ENCODE measurements around the gene CMTM4.

CMTM4 gene

DNA sequence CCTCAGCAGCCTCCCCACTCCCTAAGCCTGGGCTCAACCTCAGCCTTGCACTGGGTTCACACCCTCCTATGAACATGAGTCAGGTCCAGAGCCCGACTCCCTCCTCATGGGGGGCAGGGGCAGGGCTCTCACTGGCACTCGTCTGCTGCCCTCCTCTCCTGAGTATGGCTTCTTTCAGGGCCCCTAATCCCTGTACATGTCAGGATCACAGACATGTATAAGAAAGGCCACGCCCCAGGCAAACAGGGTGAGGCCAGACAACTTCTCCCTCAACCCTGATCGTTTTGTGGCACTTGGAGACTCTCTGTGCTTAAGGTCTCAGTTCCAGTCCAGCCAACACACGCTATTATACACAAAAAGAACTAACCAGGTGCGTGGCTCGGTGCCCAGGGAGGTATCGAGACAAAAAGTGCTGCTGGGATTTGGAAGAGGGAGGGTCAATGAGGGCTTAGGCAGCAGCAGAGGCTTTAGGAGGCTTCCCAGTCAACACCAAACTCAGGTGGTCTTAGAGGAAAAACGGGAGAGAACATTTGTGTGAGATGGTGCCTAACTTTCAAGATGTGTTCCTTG, 46.8 kb downstream of the CMTM4 start:
- H3K4me3 ChIP-seq (replicated peaks; ENCODE audit: low read depth, low read length) = no peak overlapping the region
- no peak for DNase-seq (ENCODE audit: extremely low read depth, insufficient read length)
- no peaks in the 10 kb centered on the region; the same call in none of the 2 replicates for H3K27me3 ChIP-seq (replicated peaks; ENCODE audit: control insufficient read depth, insufficient read depth, low read length)
- TF ChIP-seq CTCF (IDR thresholded peaks at IDR 0.05; ENCODE audit: insufficient read depth, low read length, poor library complexity, severe bottlenecking) = no peak
- H3K36me3 ChIP-seq (ENCODE audit: control insufficient read depth, insufficient read depth, low read length) = no peaks in the 10 kb centered on the region

DNA sequence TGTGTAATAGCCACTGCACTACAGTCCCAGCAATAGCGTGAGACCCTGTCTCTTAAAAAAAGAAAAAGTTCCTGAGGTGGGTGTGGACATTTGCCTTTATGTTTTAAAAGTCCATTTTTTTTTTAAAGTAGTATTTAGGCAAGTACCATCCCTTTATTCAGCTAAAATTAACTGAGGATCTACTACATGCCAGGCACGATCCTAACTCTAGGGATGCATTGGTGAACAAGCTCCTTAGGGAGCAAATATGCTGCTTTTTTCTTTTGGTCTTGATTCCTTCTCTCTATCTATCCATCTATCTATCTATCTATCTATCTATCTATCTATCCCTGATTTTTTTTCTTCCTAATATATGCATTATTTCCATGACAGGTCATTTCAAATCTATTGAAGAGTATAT, 47.4 kb downstream of the CMTM4 start:
- no peak for DNase-seq (ENCODE audit: extremely low read depth, insufficient read length)
- no peaks in the 10 kb centered on the region for H3K36me3 ChIP-seq (ENCODE audit: control insufficient read depth, insufficient read depth, low read length)
- TF ChIP-seq CTCF (IDR thresholded peaks at IDR 0.05; ENCODE audit: insufficient read depth, low read length, poor library complexity, severe bottlenecking) = no peak
- no peaks in the 10 kb centered on the region; the same call in 1 of the 2 replicates for H3K27me3 ChIP-seq (replicated peaks; ENCODE audit: control insufficient read depth, insufficient read depth, low read length)
- no peak overlapping the region for H3K4me3 ChIP-seq (replicated peaks; ENCODE audit: low read depth, low read length)

DNA sequence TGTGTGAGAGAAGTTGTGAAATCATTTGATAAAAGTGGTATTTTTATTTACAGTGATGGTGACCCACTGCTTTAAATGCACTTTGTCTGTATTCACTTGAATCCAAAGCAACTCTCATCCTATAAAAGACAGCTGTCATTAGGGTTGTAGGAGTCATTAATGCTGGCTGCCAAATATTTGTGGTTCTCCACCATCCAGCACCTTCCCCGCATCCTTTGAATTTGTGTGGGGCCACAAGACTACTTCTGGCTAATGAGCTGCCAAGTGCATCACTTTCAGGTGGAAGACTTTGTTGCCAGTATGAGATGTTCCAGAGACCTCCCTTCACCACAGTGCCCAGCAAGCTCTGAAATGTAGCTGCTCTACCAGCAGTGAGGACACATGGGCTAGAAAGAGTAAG, 48.7 kb downstream of the CMTM4 start:
- no peaks in the 10 kb centered on the region for H3K36me3 ChIP-seq (ENCODE audit: control insufficient read depth, insufficient read depth, low read length)
- DNase-seq (ENCODE audit: extremely low read depth, insufficient read length) = no peak
- no peak overlapping the region for H3K4me3 ChIP-seq (replicated peaks; ENCODE audit: low read depth, low read length)

GRCh38 chr16:66641387-66641786, 55.2 kb downstream of the CMTM4 start:
- no peak for TF ChIP-seq CTCF (IDR thresholded peaks at IDR 0.05; ENCODE audit: insufficient read depth, low read length, poor library complexity, severe bottlenecking)
- Histone ChIP-seq H3K36me3 (ENCODE audit: control insufficient read depth, insufficient read depth, low read length) (no peaks in the 10 kb centered on the region), H3K4me3 (replicated peaks; ENCODE audit: low read depth, low read length) (no peak overlapping the region), H3K27me3 (replicated peaks; ENCODE audit: control insufficient read depth, insufficient read depth, low read length) (no peaks in the 10 kb centered on the region)
- DNase-seq (ENCODE audit: extremely low read depth, insufficient read length) = no peak

More for the DNA sequence above, 48.7 kb downstream of the CMTM4 start:
- TF ChIP-seq CTCF (IDR thresholded peaks at IDR 0.05; ENCODE audit: insufficient read depth, low read length, poor library complexity, severe bottlenecking) = no peak
- no peaks in the 10 kb centered on the region; the same call in 1 of the 2 replicates for H3K27me3 ChIP-seq (replicated peaks; ENCODE audit: control insufficient read depth, insufficient read depth, low read length)

GRCh38 chr16:66640724-66641314, 55.7 kb downstream of the CMTM4 start:
- no peak overlapping the region for H3K4me3 ChIP-seq (replicated peaks; ENCODE audit: low read depth, low read length)
- H3K27me3 ChIP-seq (replicated peaks; ENCODE audit: control insufficient read depth, insufficient read depth, low read length) = no peaks in the 10 kb centered on the region
- no peaks in the 10 kb centered on the region for H3K36me3 ChIP-seq (ENCODE audit: control insufficient read depth, insufficient read depth, low read length)
- no peak for DNase-seq (ENCODE audit: extremely low read depth, insufficient read length)
- TF ChIP-seq CTCF (IDR thresholded peaks at IDR 0.05; ENCODE audit: insufficient read depth, low read length, poor library complexity, severe bottlenecking) = no peak

Measured in GM06990 (cell line).